Fibroblast of villous mesenchyme (primary cell): Measurements from ENCODE around the gene SHOC2. TPM values are rescaled to one million over a fixed set of nuclear protein-coding genes. Genes with fewer than 3 reads are reported as not detected.
"Not testable (repeated sequence)": the region's sequence is repeated elsewhere in the genome, so short reads cannot be mapped to it uniquely, and the experiment has no call there.

ENCODE experiments used
- DNase-seq: peaks from one replicate; pipeline ENCODE4 v3.0.0-alpha.2; 2010; ENCODE audit warnings: low read depth
- H3K4me3 ChIP-seq: 2 replicates; pipeline ENCODE4 v1.5.1; 2011; ENCODE audit warnings: low read depth, mild to moderate bottlenecking, low read length
- CTCF ChIP-seq: IDR thresholded peaks from 2 replicates; pipeline ENCODE4 v1.5.1; 2012; ENCODE audit warnings: low read depth, mild to moderate bottlenecking, low read length; ENCODE audit not compliant: insufficient read depth
- total RNA-seq: library from RNA; depleted of rRNA; stranded (reverse); fragments of >200 nt; gene quantifications from 2 replicates; pipeline ENCODE4 v1.2.3, GENCODE V29; 2012

The SHOC2 gene
- total RNA-seq, 1 donor: 69.5 TPM

GRCh38 chr10:110915035-110915434 lies 4.4 kb upstream of the SHOC2 start:
- TF ChIP-seq CTCF: no peak
- H3K4me3 ChIP-seq: no peak overlapping the region
- DNase-seq: no peak

GRCh38 chr10:110915600-110915999 lies 3.8 kb upstream of the SHOC2 start:
- DNase-seq, H3K4me3 ChIP-seq: not testable (repeated sequence)

GRCh38 chr10:110916554-110917346 lies 2.7 kb upstream of the SHOC2 start:
- no peak overlapping the region for H3K4me3 ChIP-seq
- TF ChIP-seq CTCF: no peak
- peak; percentile 88 for DNase-seq

GRCh38 chr10:110918269-110918642 lies 1.1 kb upstream of the SHOC2 start:
- peak; percentile 96 for DNase-seq
- peak overlapping the region; percentile 85 for H3K4me3 ChIP-seq
- TF ChIP-seq CTCF: no peak

GRCh38 chr10:110918643-110919348 lies 608 bp upstream of the SHOC2 start, which contains the start of gene BBIP1:
BBIP1 (minus strand) TSS chr10:110919180; CDS start chr10:110918157, 1,023 bp downstream.
- no peak for TF ChIP-seq CTCF
- DNase-seq: peak; percentile 100
- H3K4me3 ChIP-seq: peak within 1 kb of the TSS; percentile 85

- peak overlapping the region; percentile 83 for H3K4me3 ChIP-seq
- TF ChIP-seq CTCF: no peak
- peak; percentile 38 for DNase-seq
Measured at GRCh38 chr10:110919971-110920881, 822 bp downstream of the SHOC2 start.
